Measurements from ENCODE around the gene CARHSP1. TPM values are rescaled to one million over a fixed set of nuclear protein-coding genes. Genes with fewer than 3 reads are reported as not detected.

The CARHSP1 gene
- total and polyA plus RNA-seq, 2 of the 8 experiments (the other 6 are each of a cell fraction or from before 2014, with no cell fraction given) = 292 to 300 TPM

DNA sequence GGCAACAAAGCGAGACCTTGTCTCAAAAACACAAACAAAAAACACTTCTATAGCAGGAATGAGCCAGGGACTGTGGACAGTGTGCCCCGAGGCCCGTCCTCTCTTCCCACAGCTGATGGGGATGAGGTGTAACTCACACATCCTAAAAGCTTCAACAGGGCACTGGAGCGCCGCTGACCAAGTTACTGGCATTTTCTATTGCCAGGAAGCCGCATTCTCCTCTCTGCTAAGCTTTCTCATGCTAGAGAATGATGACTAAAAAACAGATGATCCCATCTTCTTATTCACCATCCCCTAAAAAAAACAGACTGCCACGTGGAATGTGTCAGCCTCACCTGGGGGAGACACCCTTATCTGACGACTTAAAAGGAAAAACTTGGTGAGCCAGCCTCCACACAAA is 16.3 kb downstream of the CARHSP1 start (continued):
- TF ChIP-seq, protein P1, sequence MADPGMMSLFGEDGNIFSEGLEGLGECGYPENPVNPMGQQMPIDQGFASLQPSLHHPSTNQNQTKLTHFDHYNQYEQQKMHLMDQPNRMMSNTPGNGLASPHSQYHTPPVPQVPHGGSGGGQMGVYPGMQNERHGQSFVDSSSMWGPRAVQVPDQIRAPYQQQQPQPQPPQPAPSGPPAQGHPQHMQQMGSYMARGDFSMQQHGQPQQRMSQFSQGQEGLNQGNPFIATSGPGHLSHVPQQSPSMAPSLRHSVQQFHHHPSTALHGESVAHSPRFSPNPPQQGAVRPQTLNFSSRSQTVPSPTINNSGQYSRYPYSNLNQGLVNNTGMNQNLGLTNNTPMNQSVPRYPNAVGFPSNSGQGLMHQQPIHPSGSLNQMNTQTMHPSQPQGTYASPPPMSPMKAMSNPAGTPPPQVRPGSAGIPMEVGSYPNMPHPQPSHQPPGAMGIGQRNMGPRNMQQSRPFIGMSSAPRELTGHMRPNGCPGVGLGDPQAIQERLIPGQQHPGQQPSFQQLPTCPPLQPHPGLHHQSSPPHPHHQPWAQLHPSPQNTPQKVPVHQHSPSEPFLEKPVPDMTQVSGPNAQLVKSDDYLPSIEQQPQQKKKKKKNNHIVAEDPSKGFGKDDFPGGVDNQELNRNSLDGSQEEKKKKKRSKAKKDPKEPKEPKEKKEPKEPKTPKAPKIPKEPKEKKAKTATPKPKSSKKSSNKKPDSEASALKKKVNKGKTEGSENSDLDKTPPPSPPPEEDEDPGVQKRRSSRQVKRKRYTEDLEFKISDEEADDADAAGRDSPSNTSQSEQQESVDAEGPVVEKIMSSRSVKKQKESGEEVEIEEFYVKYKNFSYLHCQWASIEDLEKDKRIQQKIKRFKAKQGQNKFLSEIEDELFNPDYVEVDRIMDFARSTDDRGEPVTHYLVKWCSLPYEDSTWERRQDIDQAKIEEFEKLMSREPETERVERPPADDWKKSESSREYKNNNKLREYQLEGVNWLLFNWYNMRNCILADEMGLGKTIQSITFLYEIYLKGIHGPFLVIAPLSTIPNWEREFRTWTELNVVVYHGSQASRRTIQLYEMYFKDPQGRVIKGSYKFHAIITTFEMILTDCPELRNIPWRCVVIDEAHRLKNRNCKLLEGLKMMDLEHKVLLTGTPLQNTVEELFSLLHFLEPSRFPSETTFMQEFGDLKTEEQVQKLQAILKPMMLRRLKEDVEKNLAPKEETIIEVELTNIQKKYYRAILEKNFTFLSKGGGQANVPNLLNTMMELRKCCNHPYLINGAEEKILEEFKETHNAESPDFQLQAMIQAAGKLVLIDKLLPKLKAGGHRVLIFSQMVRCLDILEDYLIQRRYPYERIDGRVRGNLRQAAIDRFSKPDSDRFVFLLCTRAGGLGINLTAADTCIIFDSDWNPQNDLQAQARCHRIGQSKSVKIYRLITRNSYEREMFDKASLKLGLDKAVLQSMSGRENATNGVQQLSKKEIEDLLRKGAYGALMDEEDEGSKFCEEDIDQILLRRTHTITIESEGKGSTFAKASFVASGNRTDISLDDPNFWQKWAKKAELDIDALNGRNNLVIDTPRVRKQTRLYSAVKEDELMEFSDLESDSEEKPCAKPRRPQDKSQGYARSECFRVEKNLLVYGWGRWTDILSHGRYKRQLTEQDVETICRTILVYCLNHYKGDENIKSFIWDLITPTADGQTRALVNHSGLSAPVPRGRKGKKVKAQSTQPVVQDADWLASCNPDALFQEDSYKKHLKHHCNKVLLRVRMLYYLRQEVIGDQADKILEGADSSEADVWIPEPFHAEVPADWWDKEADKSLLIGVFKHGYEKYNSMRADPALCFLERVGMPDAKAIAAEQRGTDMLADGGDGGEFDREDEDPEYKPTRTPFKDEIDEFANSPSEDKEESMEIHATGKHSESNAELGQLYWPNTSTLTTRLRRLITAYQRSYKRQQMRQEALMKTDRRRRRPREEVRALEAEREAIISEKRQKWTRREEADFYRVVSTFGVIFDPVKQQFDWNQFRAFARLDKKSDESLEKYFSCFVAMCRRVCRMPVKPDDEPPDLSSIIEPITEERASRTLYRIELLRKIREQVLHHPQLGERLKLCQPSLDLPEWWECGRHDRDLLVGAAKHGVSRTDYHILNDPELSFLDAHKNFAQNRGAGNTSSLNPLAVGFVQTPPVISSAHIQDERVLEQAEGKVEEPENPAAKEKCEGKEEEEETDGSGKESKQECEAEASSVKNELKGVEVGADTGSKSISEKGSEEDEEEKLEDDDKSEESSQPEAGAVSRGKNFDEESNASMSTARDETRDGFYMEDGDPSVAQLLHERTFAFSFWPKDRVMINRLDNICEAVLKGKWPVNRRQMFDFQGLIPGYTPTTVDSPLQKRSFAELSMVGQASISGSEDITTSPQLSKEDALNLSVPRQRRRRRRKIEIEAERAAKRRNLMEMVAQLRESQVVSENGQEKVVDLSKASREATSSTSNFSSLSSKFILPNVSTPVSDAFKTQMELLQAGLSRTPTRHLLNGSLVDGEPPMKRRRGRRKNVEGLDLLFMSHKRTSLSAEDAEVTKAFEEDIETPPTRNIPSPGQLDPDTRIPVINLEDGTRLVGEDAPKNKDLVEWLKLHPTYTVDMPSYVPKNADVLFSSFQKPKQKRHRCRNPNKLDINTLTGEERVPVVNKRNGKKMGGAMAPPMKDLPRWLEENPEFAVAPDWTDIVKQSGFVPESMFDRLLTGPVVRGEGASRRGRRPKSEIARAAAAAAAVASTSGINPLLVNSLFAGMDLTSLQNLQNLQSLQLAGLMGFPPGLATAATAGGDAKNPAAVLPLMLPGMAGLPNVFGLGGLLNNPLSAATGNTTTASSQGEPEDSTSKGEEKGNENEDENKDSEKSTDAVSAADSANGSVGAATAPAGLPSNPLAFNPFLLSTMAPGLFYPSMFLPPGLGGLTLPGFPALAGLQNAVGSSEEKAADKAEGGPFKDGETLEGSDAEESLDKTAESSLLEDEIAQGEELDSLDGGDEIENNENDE (IDR thresholded peaks at IDR 0.05; ENCODE audit: insufficient replicate concordance, low read length) = no peak
